Heart right ventricle (tissue), 16 donors: ENCODE data around the gene OVAAL. TPM values are rescaled to one million over a fixed set of nuclear protein-coding genes. Genes with fewer than 3 reads are reported as not detected.

Source experiments
- ATAC-seq, 8 donors: fragments of 200-7000 bp; cut with Tn5 transposase; one replicate each; pipeline ENCODE4 v1.9.1; 2020; ENCODE audit warnings: mild to moderate bottlenecking in 8 of 8, moderate library complexity in 8 of 8, moderate number of reproducible peaks in 1 of 8
- DNase-seq, 2 donors: peaks; one replicate each; pipeline ENCODE4 v3.0.0-alpha.2; 2020
- H3K27ac ChIP-seq, 10 donors: fragments of 200-600 bp; sonication (generic) in 2 of 10; one replicate each; pipeline versions ENCODE4 v1.5.0 to v1.8.0; 2020 to 2022; ENCODE audit warnings: mild to moderate bottlenecking in 3 of 10
- H3K27me3 ChIP-seq, 7 donors: fragments of 200-600 bp; one replicate each; pipeline ENCODE4 v1.8.0; 2021 to 2022; ENCODE audit warnings: mild to moderate bottlenecking in 2 of 7
- H3K36me3 ChIP-seq, 9 donors: fragments of 200-600 bp; sonication (generic) in 1 of 9; one replicate each; pipeline versions ENCODE4 v1.5.0 to v1.8.0; 2020 to 2022; ENCODE audit warnings: mild to moderate bottlenecking in 2 of 9
- H3K4me1 ChIP-seq, 9 donors: fragments of 200-600 bp; sonication (generic) in 1 of 9; one replicate each; pipeline versions ENCODE4 v1.5.0 to v1.8.0; 2020 to 2022; ENCODE audit warnings: mild to moderate bottlenecking in 4 of 9
- H3K4me3 ChIP-seq, 10 donors: fragments of 200-600 bp; sonication (generic) in 2 of 10; one replicate each; pipeline versions ENCODE4 v1.5.0 to v1.8.0; 2020 to 2022; ENCODE audit warnings: mild to moderate bottlenecking in 7 of 10, moderate library complexity in 2 of 10
- H3K9me3 ChIP-seq, 11 donors: fragments of 200-600 bp in 10 of 11; sonication (generic) in 2 of 11; one replicate each; pipeline versions ENCODE4 v1.5.0 to v1.8.0; 2013 to 2022; ENCODE audit warnings: mild to moderate bottlenecking in 2 of 11, control low read depth in 1 of 11, moderate library complexity in 1 of 11
- WGBS, 2 donors: extraction: QIAGEN DNeasy Blood & Tissue Kit; methylation state at CpG; one replicate each; pipeline ENCODE4 v1.1.7; 2013; ENCODE audit warnings: inconsistent platforms in 1 of 2; 5-methylcytosine and 5-hydroxymethylcytosine counted together
- intact Hi-C, 10 donors: fragments of 100-400 bp; cut with DNase I; formaldehyde crosslinking; loops; one replicate each; pipeline versions ENCODE4 v1.11.1 to v1.14.2; 2022
- polyA plus RNA-seq, 2 donors: library from polyadenylated mRNA; stranded (reverse); fragments of 200-250 nt; gene quantifications; one replicate each; pipeline ENCODE4 v1.2.3, GENCODE V29; 2013
- total RNA-seq, 10 donors: library from RNA; stranded (reverse); fragmentation: NEBNext Ultra II Directional in 3 of 10; extraction: Animal tissue kit (Norgen Biotek cat#: 25700) in 3 of 10; gene quantifications; one replicate each; pipeline versions ENCODE4 v1.2.1 to v1.2.4, GENCODE V29; 2021 to 2023
- TF ChIP-seq, protein P1 (sequence below), 9 donors: fragments of 200-600 bp; sonication (generic) in 2 of 9; IDR thresholded peaks; one replicate each; pipeline versions ENCODE4 v1.5.0 to v1.8.0; 2021 to 2022; ENCODE audit warnings: antibody characterized with exemption in 9 of 9, mild to moderate bottlenecking in 5 of 9, moderate library complexity in 1 of 9
- donor health status: Arrhythmogenic right ventricular cardiomyopathy.
- donor health status: ischemic (EF 13 %, LVEDD 7.1; RV severe dilation, severe dysfunction).
- donor health status: healthy with polysubstance abuse.
- donor health status: DM: no; HTN: yes; CAD: no.
- donor health status: DM: no; HTN: no; CAD: no.
- donor health status: ischemic (EF 25% LVEDD 6.9; RV normal size, moderate dysfunction).
- donor health status: ischemic (EF 25% LVEDD 5.7; RV mildly dilated, moderate dysfunction).
- donor health status: healthy.
- donor health status: DM: yes; HTN: yes; CAD: no.
- donor health status: Ischemic cardiomyopathy.
- donor health status: ischemic (EF 35%, LVEDD 5.7; RV mildly dilated, moderate dysfunction).
- donor health status: nonischemic (EF 11% LVEDD 7.7; RV severe dilation, severe dysfunction).
- donor health status: DM: yes; HTN: yes; CAD: no.
- donor health status: PGD.
- donor health status: ischemic (EF 29% LVEDD 5.4; RV normal size, mild dysfunction).
- donor health status: nonischemic (EF 23%, LVEDD 6.1; RV moderate dilation, normal function).

The OVAAL gene
- total and polyA plus RNA-seq, 12 donors: 0.27 to 7.3 (median 2.7) TPM

- Histone ChIP-seq H3K27ac (no peak overlapping the region), H3K27me3 (no peaks in the 10 kb centered on the region), H3K4me3 (no peak overlapping the region), H3K9me3 (peaks cover 0 to 15% (median 0%) of the 10 kb centered on the region in 11 donors), H3K4me1 (peaks cover 0 to 8% (median 0%) of the 10 kb centered on the region in 9 donors), H3K36me3 (no peaks in the 10 kb centered on the region)
- ATAC-seq (peak in 1 of 8 donors; percentile 35), DNase-seq (no peak)
- 5 to 17% methylated on average over 1 of the region's 1 CpG for WGBS, 2 donors
- TF ChIP-seq, protein P1, sequence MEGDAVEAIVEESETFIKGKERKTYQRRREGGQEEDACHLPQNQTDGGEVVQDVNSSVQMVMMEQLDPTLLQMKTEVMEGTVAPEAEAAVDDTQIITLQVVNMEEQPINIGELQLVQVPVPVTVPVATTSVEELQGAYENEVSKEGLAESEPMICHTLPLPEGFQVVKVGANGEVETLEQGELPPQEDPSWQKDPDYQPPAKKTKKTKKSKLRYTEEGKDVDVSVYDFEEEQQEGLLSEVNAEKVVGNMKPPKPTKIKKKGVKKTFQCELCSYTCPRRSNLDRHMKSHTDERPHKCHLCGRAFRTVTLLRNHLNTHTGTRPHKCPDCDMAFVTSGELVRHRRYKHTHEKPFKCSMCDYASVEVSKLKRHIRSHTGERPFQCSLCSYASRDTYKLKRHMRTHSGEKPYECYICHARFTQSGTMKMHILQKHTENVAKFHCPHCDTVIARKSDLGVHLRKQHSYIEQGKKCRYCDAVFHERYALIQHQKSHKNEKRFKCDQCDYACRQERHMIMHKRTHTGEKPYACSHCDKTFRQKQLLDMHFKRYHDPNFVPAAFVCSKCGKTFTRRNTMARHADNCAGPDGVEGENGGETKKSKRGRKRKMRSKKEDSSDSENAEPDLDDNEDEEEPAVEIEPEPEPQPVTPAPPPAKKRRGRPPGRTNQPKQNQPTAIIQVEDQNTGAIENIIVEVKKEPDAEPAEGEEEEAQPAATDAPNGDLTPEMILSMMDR (IDR thresholded peaks at IDR 0.05): no peak
- intact Hi-C loops: no loop called here
These were observed 27.9 kb downstream of the OVAAL start for GRCh38 chr1:180586671-180587155.

GRCh38 chr1:180588121-180588520 lies 29.4 kb downstream of the OVAAL start:
- WGBS, 2 donors: 87% methylated on average over 2 of the region's 2 CpGs
- peaks cover 0 to 15% (median 0%) of the 10 kb centered on the region in 11 donors for H3K9me3 ChIP-seq
- H3K27ac ChIP-seq: no peak overlapping the region
- H3K27me3 ChIP-seq: no peaks in the 10 kb centered on the region
- intact Hi-C loops: no loop called here
- no peak overlapping the region for H3K4me3 ChIP-seq
- DNase-seq (no peak), ATAC-seq (no peak)
- TF ChIP-seq, protein P1 (IDR thresholded peaks at IDR 0.05): no peak
- H3K36me3 ChIP-seq: no peaks in the 10 kb centered on the region
- peaks cover 0 to 8% (median 0%) of the 10 kb centered on the region in 9 donors for H3K4me1 ChIP-seq

DNA sequence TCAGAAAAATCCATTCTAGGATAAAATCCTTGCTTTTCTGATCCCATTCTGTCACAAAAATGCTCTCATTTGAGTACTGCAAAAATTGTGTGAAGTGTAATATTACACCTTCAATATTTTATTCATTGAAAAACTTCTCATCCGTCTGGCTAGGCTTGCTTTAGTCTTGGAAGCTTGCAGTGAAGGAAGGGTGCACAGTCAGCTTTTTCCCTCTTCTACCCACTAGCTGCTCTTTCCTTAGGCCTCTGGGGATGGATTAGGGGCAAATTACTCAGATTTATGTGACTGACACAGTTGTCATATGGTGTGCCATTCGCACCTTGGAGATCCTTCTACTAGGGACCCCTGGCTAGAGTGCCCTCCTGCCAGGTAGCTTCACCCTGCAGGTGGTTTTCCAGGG lies 32.1 kb downstream of the OVAAL start:
- DNase-seq: no peak
- Histone ChIP-seq H3K36me3 (no peaks in the 10 kb centered on the region), H3K27me3 (no peaks in the 10 kb centered on the region), H3K9me3 (peaks cover 0 to 15% (median 0%) of the 10 kb centered on the region in 11 donors), H3K4me1 (peaks cover 0 to 21% (median 3%) of the 10 kb centered on the region in 9 donors), H3K27ac (no peak overlapping the region), H3K4me3 (no peak overlapping the region)
- no peak for ATAC-seq
- 91 to 95% methylated on average over 2 of the region's 2 CpGs for WGBS, 2 donors
- intact Hi-C loops: no loop called here
- TF ChIP-seq, protein P1 (IDR thresholded peaks at IDR 0.05): no peak

DNA sequence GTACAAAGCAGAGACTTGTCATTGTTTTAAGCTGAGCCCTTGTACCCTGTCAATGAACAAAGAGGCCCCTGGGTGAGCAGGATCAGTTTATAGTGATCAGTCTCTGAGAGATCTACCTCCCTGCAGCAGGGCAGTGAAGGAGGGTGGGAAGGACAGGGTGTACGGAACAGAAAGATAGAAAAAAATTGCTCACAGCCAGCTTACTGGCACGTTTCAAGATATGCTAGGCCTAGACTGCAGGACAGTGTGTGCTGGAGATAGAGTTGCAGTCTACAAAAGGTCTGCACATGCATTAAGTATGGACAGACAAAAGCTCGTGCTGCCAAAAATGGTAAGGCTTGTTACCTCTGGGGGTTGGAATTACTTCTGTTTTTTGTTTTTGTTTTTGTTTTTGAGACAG lies 34.6 kb downstream of the OVAAL start:
- WGBS, 2 donors: 54 to 57% methylated on average over 3 of the region's 3 CpGs
- ATAC-seq: peak in 7 of 8 donors; percentile 29 to 99 (median 88)

More for the DNA sequence above, 34.6 kb downstream of the OVAAL start:
- Histone ChIP-seq H3K27ac (peak overlapping the region in 8 of 10 donors; percentile 3 to 57 (median 36)), H3K36me3 (no peaks in the 10 kb centered on the region), H3K9me3 (peaks cover 0 to 6% (median 0%) of the 10 kb centered on the region in 11 donors), H3K4me1 (peaks cover 0 to 13% (median 0%) of the 10 kb centered on the region in 9 donors), H3K27me3 (no peaks in the 10 kb centered on the region), H3K4me3 (no peak overlapping the region)
- intact Hi-C loops: no loop called here
- TF ChIP-seq, protein P1 (IDR thresholded peaks at IDR 0.05): no peak
- DNase-seq: no peak
